ENCODE results near the gene GBP7.
"Not testable (repeated sequence)": the region's sequence is repeated elsewhere in the genome, so short reads cannot be mapped to it uniquely, and the experiment has no call there.

Gene GBP7

DNA sequence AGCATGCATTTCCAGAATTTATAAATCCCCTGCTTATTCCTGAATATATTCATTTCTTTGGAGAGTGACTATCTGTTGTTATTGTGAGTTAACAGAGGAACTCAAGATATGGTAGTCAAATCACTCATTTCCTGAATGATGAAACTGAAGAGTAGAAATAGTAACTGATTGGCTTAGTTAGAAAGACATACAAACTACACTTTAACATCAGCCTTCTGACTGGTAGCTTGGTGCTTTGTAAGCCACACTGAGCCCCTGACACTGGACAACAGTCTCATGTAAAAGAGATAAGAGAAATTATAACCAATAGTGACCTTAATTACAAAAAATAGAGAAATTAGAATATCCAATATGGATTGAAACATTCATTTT lies 4.8 kb downstream of the GBP7 start:
- no peak for DNase-seq (ENCODE audit: low spot score)

DNA sequence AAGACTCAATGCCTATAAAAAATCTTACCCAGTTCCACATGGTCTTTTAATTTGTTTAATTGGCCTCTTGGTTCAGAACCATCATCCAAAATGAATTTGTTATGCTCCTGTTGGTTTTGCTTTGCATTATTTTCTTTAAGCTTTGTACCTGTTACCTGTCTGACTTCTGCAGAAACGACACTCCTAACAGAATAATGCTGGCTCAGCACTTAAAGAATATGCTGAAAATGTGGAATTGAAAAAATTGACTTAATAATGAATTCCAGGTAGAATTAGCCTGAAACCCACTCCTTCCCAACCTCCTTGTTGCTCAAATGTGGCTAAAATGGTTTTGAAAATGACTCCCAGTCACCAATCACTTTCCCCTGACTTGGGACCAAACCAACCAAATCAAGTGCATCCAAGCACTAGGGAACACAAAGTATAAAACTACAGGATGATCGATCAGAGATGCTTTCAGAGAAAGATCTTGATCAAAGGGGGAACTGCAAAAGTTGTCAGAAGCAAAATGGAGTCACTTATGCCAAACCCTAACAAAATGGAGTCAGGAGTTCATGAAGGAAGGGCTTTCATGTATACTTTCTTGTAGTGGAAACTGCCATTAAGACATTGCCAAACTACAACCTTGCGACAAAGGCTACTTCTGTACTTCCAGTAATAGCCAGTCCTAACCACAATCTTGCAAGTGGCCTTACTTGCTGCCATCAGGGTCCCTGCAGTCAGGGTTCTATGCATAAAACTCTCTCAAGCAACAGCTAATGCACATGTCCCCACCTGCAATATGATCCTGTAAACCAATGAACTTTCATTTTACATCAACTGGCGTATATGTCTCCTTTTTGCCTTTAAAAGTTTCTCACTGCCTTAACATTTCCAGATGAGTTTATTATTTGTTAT lies 5.4 kb downstream of the GBP7 start:
- DNase-seq (ENCODE audit: low spot score), result no peak

DNA sequence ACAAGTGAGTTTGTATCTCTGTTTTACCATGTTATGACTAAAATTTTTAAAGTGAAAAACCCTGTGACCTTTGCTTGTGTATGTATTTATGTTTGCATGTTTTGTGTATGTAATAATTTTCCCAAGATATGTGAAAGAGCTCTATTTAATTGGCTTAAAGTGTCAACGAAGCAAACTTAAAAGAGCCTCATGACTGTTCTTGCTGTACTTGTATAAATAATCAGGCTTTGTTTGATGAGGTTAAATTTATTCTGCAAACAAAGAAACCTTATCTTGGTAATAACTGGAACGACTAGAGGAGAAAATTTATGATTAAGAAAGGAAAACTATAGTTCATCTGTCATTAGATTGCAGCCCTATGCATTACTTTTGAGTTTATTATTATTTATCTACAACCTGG lies 6.6 kb downstream of the GBP7 start:
- DNase-seq (ENCODE audit: low spot score), result no peak

DNA sequence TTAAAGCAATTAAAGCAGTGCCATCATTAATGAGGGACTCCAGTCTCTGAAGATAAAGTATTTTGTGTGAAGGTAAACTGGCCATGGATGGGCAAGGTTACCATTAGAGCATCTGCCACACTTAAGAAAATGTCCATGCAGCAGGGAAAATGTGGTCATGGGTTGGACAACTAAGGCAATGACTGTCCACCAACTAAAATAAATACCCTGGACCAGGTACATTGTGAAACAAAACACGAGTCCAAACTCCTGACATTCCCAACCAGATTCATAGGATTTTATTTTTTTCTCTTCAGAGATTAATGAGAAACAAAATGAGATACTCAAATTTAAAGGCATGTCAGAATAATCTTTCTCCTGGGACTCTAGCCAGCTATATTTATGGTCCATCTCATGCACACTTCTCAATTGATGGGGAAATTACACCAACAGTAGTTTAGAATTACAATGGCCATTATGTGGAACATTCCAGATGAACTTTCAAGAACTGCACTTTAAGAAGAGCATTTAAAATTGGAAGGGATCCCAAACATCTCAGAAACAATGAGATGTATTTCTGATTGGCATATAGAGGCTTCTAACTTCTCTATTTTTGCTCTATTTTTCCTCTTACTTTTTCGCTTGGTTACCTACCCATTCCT lies 8.1 kb downstream of the GBP7 start:
- no peak for DNase-seq (ENCODE audit: low spot score)

DNA sequence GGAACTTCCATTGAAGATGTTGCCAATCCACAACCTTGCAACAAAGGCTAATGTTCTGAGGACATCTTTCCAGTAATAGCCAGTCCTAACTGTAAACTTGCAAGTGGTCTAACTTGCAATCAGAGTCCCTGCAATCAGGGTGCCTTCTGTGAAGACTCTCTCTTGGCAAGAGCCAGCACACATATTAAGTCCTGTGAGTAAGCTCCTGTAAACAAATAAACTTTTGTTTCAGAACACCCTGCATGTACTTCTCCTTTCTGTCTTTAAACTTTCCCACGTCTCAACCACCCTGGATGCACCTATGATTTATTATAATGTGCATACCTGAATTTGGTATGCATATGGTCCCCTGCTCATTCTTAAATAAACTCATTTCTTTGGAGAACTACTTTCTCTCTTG lies 9.1 kb downstream of the GBP7 start:
- DNase-seq (ENCODE audit: low spot score), result no peak

DNA sequence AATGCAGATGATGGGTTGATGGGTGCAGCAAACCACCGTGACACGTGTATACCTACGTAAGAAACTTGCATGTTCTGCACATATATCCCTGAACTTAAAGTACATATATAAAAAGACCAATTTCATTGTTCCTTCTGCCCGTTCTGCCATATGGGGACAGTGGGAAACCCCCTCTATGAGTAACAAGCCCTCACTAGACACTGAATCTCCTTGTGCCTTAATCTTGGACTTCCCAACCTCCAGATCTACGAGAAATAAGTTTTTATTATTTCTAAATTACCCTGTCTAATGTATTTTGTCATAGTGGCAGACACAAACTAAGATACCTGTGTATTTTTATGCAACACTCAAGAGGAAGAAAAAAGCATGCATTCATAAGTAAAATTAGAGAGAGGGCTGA lies 10.0 kb downstream of the GBP7 start:
- no peak for DNase-seq (ENCODE audit: low spot score)

DNA sequence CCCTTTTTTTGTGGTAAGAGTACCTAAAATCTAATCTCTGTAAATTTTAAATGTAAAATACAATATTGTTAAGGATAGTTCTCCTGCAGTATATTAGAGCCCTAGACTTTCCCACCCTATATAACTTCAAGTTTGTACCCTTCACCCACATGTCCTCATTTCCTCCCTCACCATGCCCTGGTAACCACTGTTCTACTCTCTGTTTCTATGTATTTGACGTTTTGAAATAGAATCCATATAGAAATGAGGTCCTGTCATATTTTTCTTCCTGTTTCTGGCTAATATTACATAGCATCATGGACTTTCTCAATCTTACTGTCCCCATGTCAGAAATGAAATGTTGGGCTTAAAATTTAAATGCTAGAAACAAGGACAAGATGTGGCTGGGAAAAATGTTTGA lies 24.8 kb downstream of the GBP7 start:
- no peak for DNase-seq (ENCODE audit: low spot score)

DNA sequence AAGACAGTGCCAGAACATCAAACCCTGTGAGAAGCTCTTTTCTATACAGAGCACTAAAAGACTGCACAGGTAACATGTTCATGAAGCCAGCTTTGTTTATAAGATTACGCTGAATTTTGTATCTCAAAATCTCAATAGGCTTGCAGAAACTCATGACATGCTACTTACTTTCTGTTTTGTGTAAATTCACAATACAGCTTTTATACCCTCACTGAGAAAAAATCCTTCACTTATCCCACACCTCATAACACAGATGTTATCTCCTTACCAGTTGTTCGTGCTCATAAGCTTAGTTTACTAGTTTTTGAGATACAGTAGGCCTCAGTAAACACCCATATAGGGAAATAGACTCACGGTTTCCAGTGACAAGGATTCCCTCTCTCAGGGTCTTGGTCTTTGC lies 25.8 kb downstream of the GBP7 start:
- DNase-seq (ENCODE audit: low spot score), result no peak

DNA sequence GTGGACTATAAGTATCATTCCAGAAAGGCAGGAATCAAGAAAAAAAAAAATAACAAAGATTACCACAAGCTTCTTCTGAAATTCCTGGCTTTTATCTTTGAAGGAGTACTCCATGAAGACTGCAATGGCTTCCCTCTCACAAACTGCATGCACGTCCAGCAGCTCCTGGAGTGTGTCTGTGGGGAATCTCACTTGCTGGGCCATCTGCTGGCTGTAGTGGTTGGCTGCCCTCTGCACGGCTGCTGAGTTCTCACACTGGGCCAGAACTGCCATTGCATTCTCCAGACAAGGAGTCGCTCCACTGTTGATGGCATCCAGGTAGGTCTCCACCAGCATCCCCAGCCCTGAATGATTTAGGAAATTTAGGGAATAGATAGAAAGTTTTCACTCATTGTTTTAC lies 26.6 kb downstream of the GBP7 start:
- DNase-seq (ENCODE audit: low spot score), result peak; percentile 37

DNA sequence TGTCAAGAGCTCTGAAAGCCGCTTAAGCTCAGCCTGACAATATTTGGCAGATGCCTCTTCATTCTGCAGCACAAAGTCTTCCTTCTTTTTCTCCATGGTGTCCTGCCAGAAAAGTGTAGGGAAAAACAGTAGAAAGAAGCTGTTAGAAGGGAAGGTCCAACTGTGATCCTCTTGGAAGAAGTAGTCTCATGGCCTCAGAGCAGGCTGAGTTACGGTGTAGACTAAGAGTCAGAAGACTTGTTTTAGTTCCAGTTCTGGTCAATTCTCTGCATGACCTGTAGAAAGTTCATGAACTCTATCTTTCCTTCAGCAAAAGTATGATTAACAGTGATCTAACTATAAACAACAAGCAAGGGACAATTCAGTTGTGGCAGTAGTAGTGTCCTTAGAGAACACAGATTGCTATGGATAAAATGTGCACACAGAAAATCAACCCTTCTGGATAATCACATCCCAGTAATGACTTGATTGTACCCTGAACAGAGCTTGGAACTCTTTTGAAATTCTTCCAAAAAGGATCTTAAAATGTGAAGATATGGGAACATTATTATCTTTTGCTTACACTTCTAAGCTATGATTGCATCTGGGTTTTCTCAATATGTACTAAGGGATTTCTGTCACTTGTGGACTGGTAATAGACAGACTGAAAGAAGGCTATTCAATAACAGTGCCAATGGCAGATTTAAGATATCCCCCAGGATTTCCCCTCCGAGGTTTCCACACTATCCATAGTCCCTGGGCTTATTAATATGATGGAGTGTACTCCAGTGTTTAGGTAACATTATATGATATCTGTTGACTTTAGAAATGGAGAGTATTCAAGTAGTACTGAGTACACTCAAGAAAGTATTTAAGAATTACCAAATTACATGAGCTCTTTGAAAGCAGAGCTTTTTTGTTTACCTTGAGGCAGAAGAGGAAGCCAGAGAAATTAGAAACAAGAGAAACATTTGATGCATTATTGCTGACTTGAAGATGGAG lies 27.8 kb downstream of the GBP7 start:
- no peak for DNase-seq (ENCODE audit: low spot score)

DNA sequence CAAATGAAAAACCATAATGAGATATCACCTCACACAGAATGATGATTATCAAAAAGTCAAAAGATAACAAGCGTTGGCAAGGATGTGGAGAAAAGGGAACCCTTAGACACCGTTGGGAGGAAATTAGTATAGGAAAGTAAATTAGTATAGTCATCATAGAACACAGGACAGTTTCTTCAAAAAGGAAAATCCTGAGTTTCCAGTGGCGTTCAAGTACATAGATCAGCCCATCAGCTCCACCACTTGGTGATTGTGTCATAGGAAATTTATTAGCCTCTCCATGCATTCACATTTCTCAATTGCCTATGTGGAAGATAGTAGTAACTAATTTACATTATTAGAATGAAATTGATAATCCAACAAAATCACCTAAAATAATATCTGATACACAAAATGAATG lies 29.1 kb downstream of the GBP7 start:
- DNase-seq (ENCODE audit: low spot score), result no peak

DNA sequence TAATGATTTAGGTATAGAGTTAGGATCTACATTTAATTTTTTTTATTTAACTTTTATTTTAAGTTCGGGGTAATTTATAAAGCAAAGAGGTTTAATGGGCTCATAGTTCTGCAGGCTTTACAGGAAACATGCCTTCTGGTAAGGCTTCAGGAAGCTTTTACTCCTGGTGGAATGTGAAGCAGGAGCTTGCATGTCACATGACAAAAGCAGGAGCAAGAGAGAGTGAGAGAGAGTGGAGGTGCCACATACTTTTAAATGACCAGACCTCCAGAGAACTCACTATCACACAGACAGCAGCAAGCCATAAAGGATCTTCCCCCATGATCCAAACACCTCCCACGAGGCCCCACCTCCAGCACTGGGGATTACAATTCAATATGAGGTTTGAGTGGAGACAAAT lies 32.3 kb downstream of the GBP7 start:
- DNase-seq (ENCODE audit: low spot score), result no peak

DNA sequence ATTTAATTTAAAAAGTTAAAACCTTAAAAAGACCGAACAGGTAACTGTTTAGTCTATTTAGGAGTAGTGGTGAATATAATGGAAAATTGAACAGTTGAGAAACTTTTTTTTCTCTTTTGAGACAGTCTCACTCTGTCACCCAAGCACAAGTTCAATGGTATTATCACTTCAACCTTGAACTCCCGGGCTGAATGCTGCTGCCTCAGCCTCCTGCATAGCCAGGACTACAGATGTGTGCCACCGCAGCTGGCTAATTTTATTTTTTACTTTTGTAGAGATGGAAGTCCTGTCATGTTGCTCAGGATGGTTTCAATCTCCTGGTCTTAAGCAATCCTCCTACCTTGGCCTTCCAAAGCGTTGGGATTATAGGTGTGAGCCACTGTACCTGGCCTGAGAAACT lies 33.6 kb downstream of the GBP7 start:
- no peak for DNase-seq (ENCODE audit: low spot score)

DNA sequence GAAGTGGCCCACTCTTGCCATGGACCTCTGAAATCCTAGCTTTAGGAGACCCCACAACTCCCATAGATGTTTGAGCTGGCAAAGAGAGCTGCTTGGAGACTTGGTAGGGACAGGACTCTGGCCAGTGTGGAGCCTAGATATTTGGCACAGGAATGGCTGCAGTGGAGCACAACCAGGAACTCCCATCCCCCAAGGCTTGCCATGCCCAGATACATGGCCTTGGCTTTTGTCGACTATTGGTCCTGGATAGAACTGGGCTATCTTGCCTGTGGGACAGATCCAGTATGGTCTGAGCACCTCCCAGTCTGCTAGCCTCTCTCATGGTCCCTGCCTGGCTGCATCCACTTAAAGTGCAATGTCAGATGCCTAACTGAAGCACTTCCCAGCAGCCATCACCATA lies 42.1 kb downstream of the GBP7 start:
- DNase-seq (ENCODE audit: low spot score), result no peak

DNA sequence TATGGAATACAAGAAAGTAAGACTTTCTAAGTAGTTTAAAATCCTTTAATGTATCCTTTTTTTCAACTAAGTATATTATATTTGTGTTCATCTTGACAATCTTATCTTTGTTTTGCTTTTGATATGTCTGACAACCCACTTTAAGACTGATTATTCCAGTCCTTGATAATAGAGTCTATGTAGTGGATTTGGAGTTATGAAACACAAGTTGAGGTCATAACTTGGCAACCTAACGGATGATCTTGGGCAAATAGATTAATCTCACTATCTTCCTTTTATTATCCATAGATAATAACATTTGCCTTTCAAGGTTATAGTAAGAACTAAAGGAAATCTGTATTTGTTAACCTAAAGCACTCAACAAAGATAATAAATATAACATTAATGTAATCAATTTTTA lies 45.1 kb downstream of the GBP7 start:
- no peak for DNase-seq (ENCODE audit: low spot score)

DNA sequence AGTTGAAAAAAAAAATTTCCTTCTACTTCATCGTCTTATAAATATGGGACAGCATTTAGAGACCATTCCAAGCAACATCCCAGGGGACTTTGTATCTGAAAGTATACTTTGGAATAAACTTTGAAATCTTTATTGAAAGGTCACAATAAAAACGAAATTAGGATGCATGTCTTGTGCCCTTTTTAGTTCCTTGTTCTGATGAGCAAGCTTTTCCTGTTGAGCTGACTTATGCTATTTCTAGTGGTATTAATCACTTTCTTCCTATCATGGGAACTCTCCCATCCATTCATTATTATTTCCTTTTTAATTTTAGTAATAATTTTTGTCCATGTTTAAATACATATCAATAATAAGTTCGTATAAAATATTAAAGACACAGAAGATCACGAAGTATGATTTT lies 45.9 kb downstream of the GBP7 start:
- DNase-seq (ENCODE audit: low spot score), result no peak

DNA sequence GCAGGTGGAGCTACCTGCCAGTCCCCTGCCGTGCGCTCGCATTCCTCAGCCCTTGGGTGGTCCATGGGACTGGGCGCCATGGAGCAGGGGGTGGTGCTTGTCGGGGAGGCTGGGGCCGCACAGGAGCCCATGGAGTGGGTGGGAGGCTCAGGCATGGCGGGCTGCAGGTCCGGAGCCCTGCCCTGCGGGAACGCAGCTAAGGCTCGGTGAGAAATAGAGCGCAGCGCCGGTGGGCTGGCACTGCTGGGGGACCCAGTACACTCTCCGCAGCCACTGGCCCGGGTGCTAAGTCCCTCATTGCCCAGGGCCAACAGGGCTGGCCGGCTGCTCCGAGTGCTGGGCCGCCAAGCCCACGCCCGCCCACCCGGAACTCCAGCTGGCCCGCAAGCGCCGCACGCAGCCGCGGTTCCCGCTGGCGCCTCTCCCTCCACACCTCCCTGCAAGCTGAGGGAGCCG lies 47.8 kb downstream of the GBP7 start:
- not testable (repeated sequence) for DNase-seq (ENCODE audit: low spot score)

DNA sequence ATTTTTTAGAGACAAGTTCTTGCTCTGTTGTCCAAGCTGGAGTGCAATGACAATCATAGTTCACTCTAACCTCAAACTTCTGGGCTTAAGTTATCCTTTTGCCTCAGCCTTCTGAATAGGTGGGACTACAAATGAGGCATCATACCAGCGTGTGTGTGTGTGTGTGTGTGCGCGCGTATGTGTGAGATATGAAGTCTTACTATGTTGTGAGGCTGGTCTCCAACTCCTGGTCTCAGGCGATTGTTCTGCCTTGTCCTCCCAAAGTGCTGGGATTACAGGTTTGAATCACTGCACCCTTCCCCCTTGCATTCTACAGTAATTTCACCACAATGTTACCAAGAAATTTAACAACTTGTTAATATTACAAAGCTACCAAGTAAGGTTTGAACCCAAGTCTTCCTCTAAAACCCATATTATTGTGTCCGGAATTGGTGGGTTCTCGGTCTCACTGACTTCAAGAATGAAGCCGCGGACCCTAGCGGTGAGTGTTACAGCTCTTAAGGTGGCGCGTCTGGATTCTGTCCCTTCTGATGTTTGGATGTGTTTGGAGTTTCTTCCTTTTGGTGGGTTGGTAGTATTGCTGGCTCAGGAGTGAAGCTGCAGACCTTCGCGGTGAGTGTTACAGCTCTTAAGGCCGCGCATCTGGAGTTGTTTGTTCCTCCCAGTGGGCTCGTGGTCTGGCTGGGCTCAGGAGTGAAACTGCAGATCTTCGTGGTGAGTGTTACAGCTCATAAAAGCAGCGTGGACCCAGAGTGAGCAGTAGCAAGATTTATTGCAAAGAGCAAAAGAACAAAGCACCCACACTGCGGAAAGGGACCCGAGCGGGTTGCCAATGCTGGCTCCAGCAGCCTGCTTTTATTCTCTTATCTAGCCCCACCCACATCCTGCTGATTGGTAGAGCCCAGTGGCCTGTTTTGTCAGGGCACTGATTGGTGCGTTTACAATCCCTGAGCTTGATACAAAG lies 48.9 kb downstream of the GBP7 start:
- not testable (repeated sequence) for DNase-seq (ENCODE audit: low spot score)

DNA sequence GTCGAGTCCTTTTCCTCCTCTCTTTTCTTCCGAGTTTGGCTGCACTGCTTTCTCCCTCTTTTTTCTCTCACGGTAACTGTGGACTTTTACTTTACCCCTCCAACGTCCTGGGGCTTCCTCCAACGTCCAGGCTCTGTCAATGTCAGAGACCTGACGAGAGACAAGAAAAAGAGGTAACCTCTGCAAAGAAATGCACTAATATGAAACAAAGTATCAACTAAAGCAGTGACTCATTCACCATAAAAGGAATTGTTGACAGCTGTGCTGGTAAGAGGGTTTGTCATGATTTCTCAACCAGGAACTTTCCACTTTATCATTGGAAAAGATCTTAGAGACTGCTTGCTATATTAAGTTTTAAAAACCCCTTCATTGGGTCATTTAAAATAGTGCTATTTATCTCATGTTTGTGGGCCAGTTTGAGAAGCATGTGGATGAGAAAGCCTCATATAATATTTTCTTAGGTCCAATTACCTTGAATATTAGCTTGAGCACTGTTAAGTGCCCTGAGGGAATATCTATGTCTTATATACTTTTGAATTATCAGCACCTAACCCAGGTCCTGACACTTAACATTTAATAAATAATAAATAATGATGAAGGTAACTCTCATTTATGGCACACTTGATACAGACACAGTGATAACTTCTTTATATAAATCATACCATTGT lies 49.8 kb downstream of the GBP7 start, which contains the start of gene GBP2:
GBP2 (minus strand) TSS at position 202 of the 668 bp plus-strand sequence. CDS start 4,148 bp downstream, outside the sequence.
- DNase-seq (ENCODE audit: low spot score), result no peak

Measured in SK-N-DZ (cell line).